H1 (cell line): ENCODE measurements around the gene PRKD1. TPM values are rescaled to one million over a fixed set of nuclear protein-coding genes. Genes with fewer than 3 reads are reported as not detected.

Experiments used
- CTCF ChIA-PET: fragments of 300-600 bp; sonication (Branson Sonifier 250); formaldehyde crosslinking; loops from one replicate; lab custom pipeline; 2021; ENCODE audit not compliant: partially characterized antibody; lab: Charles Lee
- POLR2A ChIA-PET: fragments of 300-600 bp; sonication (Branson Sonifier 250); formaldehyde crosslinking; loops from one replicate; lab custom pipeline; 2021; ENCODE audit warnings: inconsistent platforms; ENCODE audit not compliant: partially characterized antibody; lab: Charles Lee
- DNase-seq, 2 experiments: peaks; one replicate each; pipeline versions ENCODE4 v3.0.0 to v3.0.0-alpha.2; 2010 to 2022; ENCODE audit warnings: low spot score in 2 of 2, low read depth in 1 of 2, mixed read lengths in 1 of 2
- FAIRE-seq: peaks from 2 replicates; lab custom pipeline; 2011; peaks lifted over from hg19 to GRCh38; lab: Jason Lieb, UNC
- H2AFZ ChIP-seq: 2 replicates; pipeline ENCODE4 v1.8.1; 2012; ENCODE audit warnings: low read length, inconsistent platforms
- H2AK5ac ChIP-seq: 2 replicates; pipeline ENCODE4 v1.6.1; 2013; ENCODE audit warnings: low read depth, low read length
- H2BK120ac ChIP-seq: replicated peaks from 2 replicates; pipeline ENCODE3; 2013; ENCODE audit warnings: low read depth, low read length, inconsistent platforms
- H2BK12ac ChIP-seq: 2 replicates; pipeline ENCODE4 v1.6.1; 2013; ENCODE audit warnings: low read depth, low read length
- H2BK15ac ChIP-seq: 2 replicates; pipeline ENCODE4 v1.6.1; 2013; ENCODE audit warnings: low read length
- H2BK20ac ChIP-seq: 2 replicates; pipeline ENCODE4 v1.6.1; 2013; ENCODE audit warnings: low read length
- H2BK5ac ChIP-seq: 2 replicates; pipeline ENCODE4 v1.6.1; 2013; ENCODE audit warnings: low read depth, low read length
- H3K14ac ChIP-seq: 2 replicates; pipeline ENCODE4 v1.6.1; 2013; ENCODE audit warnings: inconsistent platforms; ENCODE audit not compliant: insufficient read length
- H3K18ac ChIP-seq: 2 replicates; pipeline ENCODE4 v1.6.1; 2013; ENCODE audit warnings: low read length; ENCODE audit errors: extremely low read depth
- H3K23ac ChIP-seq: 2 replicates; pipeline ENCODE4 v1.6.1; 2013; ENCODE audit warnings: inconsistent platforms; ENCODE audit not compliant: insufficient read length
- H3K23me2 ChIP-seq: 2 replicates; pipeline ENCODE4 v1.6.1; 2013; ENCODE audit warnings: low read depth, low read length
- H3K27ac ChIP-seq: 2 replicates; pipeline ENCODE4 v1.6.1; 2011; ENCODE audit warnings: low read depth, low read length, inconsistent platforms
- H3K27me3 ChIP-seq, 4 experiments: replicated peaks in 1 of 4; 1 replicate in 1 of 4; 2 replicates in 3 of 4; pipeline versions ENCODE4 v1.6.1 to v1.8.1; 2011 to 2013; ENCODE audit warnings: low read length in 3 of 4, mild to moderate bottlenecking in 3 of 4, inconsistent platforms in 2 of 4, mixed read lengths in 2 of 4, moderate library complexity in 1 of 4; ENCODE audit not compliant: control insufficient read depth in 3 of 4, insufficient read depth in 3 of 4; ENCODE audit errors: extremely low read depth in 1 of 4
- H3K36me3 ChIP-seq, 4 experiments: 2 replicates each; pipeline versions ENCODE4 v1.6.1 to v1.8.1; 2011 to 2013; ENCODE audit warnings: mild to moderate bottlenecking in 4 of 4, low read length in 3 of 4, moderate library complexity in 2 of 4, control low read depth in 1 of 4, inconsistent platforms in 1 of 4; ENCODE audit not compliant: insufficient read depth in 4 of 4, control insufficient read depth in 2 of 4
- H3K4ac ChIP-seq: replicated peaks from 2 replicates; pipeline ENCODE3; 2013; ENCODE audit warnings: low read length, low read depth, mixed read lengths, inconsistent platforms; ENCODE audit not compliant: insufficient read length
- H3K4me1 ChIP-seq, 4 experiments: replicated peaks in 1 of 4; 1 replicate in 1 of 4; 2 replicates in 3 of 4; pipeline versions ENCODE4 v1.6.1 to v1.8.1; 2011 to 2013; ENCODE audit warnings: low read length in 3 of 4, inconsistent platforms in 2 of 4, mixed read lengths in 1 of 4; ENCODE audit not compliant: insufficient read depth in 4 of 4, control insufficient read depth in 3 of 4
- H3K4me2 ChIP-seq, 2 experiments: 2 replicates each; pipeline versions ENCODE4 v1.6.1 to v1.8.1; 2011 to 2013; ENCODE audit warnings: low read depth in 2 of 2, low read length in 2 of 2, control low read depth in 1 of 2, inconsistent platforms in 1 of 2, mild to moderate bottlenecking in 1 of 2; ENCODE audit not compliant: insufficient read depth in 1 of 2
- H3K4me3 ChIP-seq, 4 experiments: fragments of 200-600, 300-600 bp in 1 of 4; sonication (generic), shearing (Covaris generic), sonication (Bioruptor Twin) in 1 of 4; 2 replicates each; pipeline versions ENCODE4 v1.5.1 to v1.8.1; 2011 to 2016; ENCODE audit warnings: low read length in 4 of 4, low read depth in 3 of 4, control low read depth in 2 of 4, inconsistent platforms in 2 of 4, mild to moderate bottlenecking in 2 of 4, mixed read lengths in 1 of 4, moderate library complexity in 1 of 4; ENCODE audit not compliant: insufficient read depth in 2 of 4; ENCODE audit errors: extremely low read depth in 1 of 4
- H3K56ac ChIP-seq: replicated peaks from 2 replicates; pipeline ENCODE3; 2013; ENCODE audit warnings: low read depth, mild to moderate bottlenecking, mixed read lengths, low read length, inconsistent platforms; ENCODE audit not compliant: insufficient read length
- H3K79me1 ChIP-seq: 2 replicates; pipeline ENCODE4 v1.6.1; 2013; ENCODE audit warnings: low read depth, low read length, control low read depth
- H3K79me2 ChIP-seq, 2 experiments: 2 replicates each; pipeline versions ENCODE4 v1.6.1 to v1.8.1; 2012 to 2013; ENCODE audit warnings: low read length in 2 of 2, mild to moderate bottlenecking in 2 of 2, inconsistent platforms in 1 of 2; ENCODE audit not compliant: insufficient read depth in 2 of 2, control insufficient read depth in 1 of 2
- H3K9ac ChIP-seq, 4 experiments: replicated peaks in 1 of 4; 1 replicate in 1 of 4; 2 replicates in 3 of 4; pipeline versions ENCODE4 v1.6.1 to v1.8.1; 2011 to 2013; ENCODE audit warnings: low read depth in 3 of 4, low read length in 3 of 4, control low read depth in 2 of 4, mild to moderate bottlenecking in 2 of 4, moderate library complexity in 2 of 4, inconsistent platforms in 1 of 4; ENCODE audit errors: extremely low read depth in 1 of 4
- H3K9me3 ChIP-seq, 2 experiments: 2 replicates each; pipeline versions ENCODE4 v1.6.1 to v1.8.1; 2012 to 2013; ENCODE audit warnings: mild to moderate bottlenecking in 2 of 2, moderate library complexity in 2 of 2, control low read depth in 1 of 2, inconsistent platforms in 1 of 2, low read depth in 1 of 2, low read length in 1 of 2, mixed read lengths in 1 of 2; ENCODE audit not compliant: insufficient read depth in 2 of 2
- H4K20me1 ChIP-seq, 2 experiments: replicated peaks in 1 of 2; 2 replicates each; pipeline versions ENCODE3 to v1.8.1; 2011 to 2013; ENCODE audit warnings: inconsistent platforms in 2 of 2, low read length in 2 of 2, mild to moderate bottlenecking in 1 of 2; ENCODE audit not compliant: insufficient read depth in 2 of 2, control insufficient read depth in 1 of 2
- H4K5ac ChIP-seq: 2 replicates; pipeline ENCODE4 v1.6.1; 2013; ENCODE audit warnings: low read length, low read depth, mixed read lengths, inconsistent platforms; ENCODE audit not compliant: insufficient read length
- H4K8ac ChIP-seq: 2 replicates; pipeline ENCODE4 v1.8.0; 2013; ENCODE audit warnings: mild to moderate bottlenecking, moderate library complexity, low read length, inconsistent platforms; ENCODE audit not compliant: insufficient read depth; ENCODE audit errors: extremely low read depth
- H4K91ac ChIP-seq: replicated peaks from 2 replicates; pipeline ENCODE3; 2013; ENCODE audit warnings: low read length, mixed read lengths, inconsistent platforms; ENCODE audit not compliant: insufficient read length
- CBX5 ChIP-seq: fragments of 300-800, 300-1000 bp; sonication (generic); IDR thresholded peaks from 2 replicates; pipeline ENCODE4 v1.7.1; 2016; ENCODE audit warnings: antibody characterized with exemption, low read length, low read depth
- CEBPB ChIP-seq: IDR thresholded peaks from 2 replicates; pipeline ENCODE4 v1.6.1; 2012; ENCODE audit warnings: low read depth, low read length
- EGR1 ChIP-seq: IDR thresholded peaks from 2 replicates; pipeline ENCODE4 v1.6.1; 2011; ENCODE audit warnings: low read depth, low read length, borderline replicate concordance
- RFX5 ChIP-seq: IDR thresholded peaks from 2 replicates; pipeline ENCODE4 v1.6.1; 2011; ENCODE audit warnings: low read depth, low read length, improper control_type of control experiment, borderline replicate concordance
- TAF7 ChIP-seq: optimal IDR thresholded peaks from 2 replicates; pipeline ENCODE3; 2011; ENCODE audit warnings: low read depth, mild to moderate bottlenecking, inconsistent platforms, low read length, moderate library complexity, borderline replicate concordance
- polyA plus RNA-seq, 7 experiments: library from polyadenylated mRNA; depleted of rRNA in 3 of 7; stranded (reverse) in 5 of 7; unstranded in 2 of 7; fragments of >200 nt in 5 of 7; fragments of 200-250 nt in 2 of 7; gene quantifications; 1 replicate in 5 of 7; 2 replicates in 1 of 7; 4 replicates in 1 of 7; pipeline versions ENCODE4 v1.2.1 to v1.2.3, GENCODE V29; 2011 to 2013; ENCODE audit warnings: missing spikeins in 2 of 7, mixed read lengths in 2 of 7
- total RNA-seq: library from RNA; stranded (reverse); fragmentation: NEBNext Ultra II Directional; extraction: Animal tissue kit (Norgen Biotek cat#: 25700); gene quantifications from 2 replicates; pipeline ENCODE4 v1.2.1, GENCODE V29; 2021

PRKD1 gene
- total and polyA plus RNA-seq, 2 of the 8 experiments (the other 6 are each of a cell fraction or from before 2014, with no cell fraction given), result 3.6 to 6.8 TPM

- Histone ChIP-seq H3K4me2 (no peak overlapping the region), H3K9ac (no peak overlapping the region), H3K14ac (no peak overlapping the region), H2BK5ac (no peak overlapping the region), H2BK15ac (no peak overlapping the region), H2BK120ac (no peak overlapping the region), H3K56ac (no peak overlapping the region), H2AK5ac (no peak overlapping the region), H3K27ac (no peak overlapping the region), H2BK20ac (no peak overlapping the region), H3K79me2 (no peaks in the 10 kb centered on the region), H4K8ac (no peak overlapping the region), H3K36me3 (peaks cover 0 to 5% (median 2%) of the 10 kb centered on the region in 4 experiments; a peak in 3 of 8 replicates), H4K91ac (no peak overlapping the region), H4K20me1 (no peaks in the 10 kb centered on the region), H3K23ac (no peak overlapping the region), H3K18ac (no peak overlapping the region), H3K4me3 (no peak overlapping the region), H3K4ac (no peak overlapping the region), H3K27me3 (no peaks in the 10 kb centered on the region), H3K4me1 (0 out of 7 replicates have a peak, but pooled peaks cover 0 to 3% (median 0%) of the 10 kb centered on the region in 4 experiments), H3K79me1 (no peaks in the 10 kb centered on the region), H2BK12ac (no peak overlapping the region), H3K9me3 (peaks cover 9 to 15% of the 10 kb centered on the region in 2 experiments), H4K5ac (no peak overlapping the region), H3K23me2 (no peaks in the 10 kb centered on the region), H2AFZ (no peak overlapping the region)
- CTCF ChIA-PET, result no interaction called here
- DNase-seq (no peak), FAIRE-seq (no peak)
- POLR2A ChIA-PET, result no interaction called here
- TF ChIP-seq EGR1 (no peak), RFX5 (no peak), CBX5 (no peak), CEBPB (no peak), TAF7 (no peak)
Observed at GRCh38 chr14:29652571-29652970, 275.1 kb downstream of the PRKD1 start.
